ENCODE data around the gene APEX1.
"Not testable (repeated sequence)": the region's sequence is repeated elsewhere in the genome, so short reads cannot be mapped to it uniquely, and the experiment has no call there.

The APEX1 gene

GRCh38 chr14:20477211-20477876 lies 22.3 kb downstream of the APEX1 start:
- peak; percentile 90 to 92 for DNase-seq

- DNase-seq: no peak
Measured at GRCh38 chr14:20478894-20479293, 23.9 kb downstream of the APEX1 start.

GRCh38 chr14:20482382-20482781 lies 27.4 kb downstream of the APEX1 start:
- no peak for DNase-seq

GRCh38 chr14:20485900-20486299 lies 30.9 kb downstream of the APEX1 start:
- no peak for DNase-seq

- peak; percentile 53 to 63 for DNase-seq
Measured at GRCh38 chr14:20486684-20487395, 31.8 kb downstream of the APEX1 start.

- no peak for DNase-seq
Measured at GRCh38 chr14:20487396-20487725, 32.3 kb downstream of the APEX1 start.

- peak; percentile 63 to 65 for DNase-seq
Measured at GRCh38 chr14:20489093-20489994, 34.3 kb downstream of the APEX1 start.

GRCh38 chr14:20490563-20490962 lies 35.5 kb downstream of the APEX1 start:
- no peak for DNase-seq

- no peak for DNase-seq
Measured at GRCh38 chr14:20492486-20492885, 37.5 kb downstream of the APEX1 start.

- peak; percentile 96 for DNase-seq
Measured at GRCh38 chr14:20493634-20494033, 38.6 kb downstream of the APEX1 start.

GRCh38 chr14:20494935-20495766 lies 40.1 kb downstream of the APEX1 start:
- peak; percentile 40 to 49 for DNase-seq

- peak; percentile 24 to 48 for DNase-seq
Measured at GRCh38 chr14:20498622-20499021, 43.6 kb downstream of the APEX1 start.

- peak; percentile 70 to 72 for DNase-seq
Measured at GRCh38 chr14:20499108-20499507, 44.1 kb downstream of the APEX1 start.

GRCh38 chr14:20499881-20500280 lies 44.9 kb downstream of the APEX1 start:
- DNase-seq: no peak

- no peak for DNase-seq
Measured at GRCh38 chr14:20501346-20501745, 46.3 kb downstream of the APEX1 start.

- DNase-seq: no peak
Measured at GRCh38 chr14:20503898-20504297, 48.9 kb downstream of the APEX1 start.

- not testable (repeated sequence) for DNase-seq
Measured at GRCh38 chr14:20506276-20506675, 51.2 kb downstream of the APEX1 start.

GRCh38 chr14:20506752-20507151 lies 51.7 kb downstream of the APEX1 start:
- not testable (repeated sequence) for DNase-seq
